HepG2 (cell line): Measurements from ENCODE around the gene PIGX. TPM values are rescaled to one million over a fixed set of nuclear protein-coding genes. Genes with fewer than 3 reads are reported as not detected.

Experiments used
- GATA4 ChIP-seq: sonication (generic); IDR thresholded peaks from 2 replicates; pipeline ENCODE4 v1.6.1; 2016; ENCODE audit warnings: antibody characterized with exemption, low read depth, borderline replicate concordance
- IRF2 ChIP-seq: IDR thresholded peaks from 2 replicates; pipeline ENCODE4 v1.6.1; 2018; ENCODE audit warnings: missing genetic modification reagents, missing compliant biosample characterization
- MYNN ChIP-seq: sonication (generic); formaldehyde crosslinking; IDR thresholded peaks from 2 replicates; pipeline ENCODE4 v1.4.0; 2020; ENCODE audit warnings: mild to moderate bottlenecking, low read depth, missing genetic modification reagents
- ZBTB38 ChIP-seq: sonication (generic); formaldehyde crosslinking; IDR thresholded peaks from 2 replicates; pipeline ENCODE4 v1.5.1; 2020; ENCODE audit warnings: mild to moderate bottlenecking, missing genetic modification reagents
- ZNF367 ChIP-seq: sonication (generic); formaldehyde crosslinking; IDR thresholded peaks from 2 replicates; pipeline ENCODE4 v1.4.0; 2020; ENCODE audit warnings: missing genetic modification reagents, borderline replicate concordance
- ZNF546 ChIP-seq: sonication (generic); formaldehyde crosslinking; conservative IDR thresholded peaks from 2 replicates; pipeline ENCODE4 v1.8.1; 2023; ENCODE audit warnings: mild to moderate bottlenecking, missing genetic modification reagents
- ZNF713 ChIP-seq: sonication (generic); formaldehyde crosslinking; IDR thresholded peaks from 2 replicates; pipeline ENCODE4 v1.4.0; 2020; ENCODE audit warnings: mild to moderate bottlenecking, missing genetic modification reagents
- polyA plus RNA-seq, 8 experiments: library from polyadenylated mRNA; depleted of rRNA in 3 of 8; stranded (reverse) in 7 of 8; unstranded in 1 of 8; fragments of >200 nt; fragmentation: Illumina TruSeq in 4 of 8; extraction: Trizol in 4 of 8; gene quantifications; 2 replicates each; pipeline versions ENCODE4 v1.2.1 to v1.2.3, GENCODE V29; 2011 to 2016; ENCODE audit warnings: low read depth in 4 of 8, missing spikeins in 1 of 8, mixed read lengths in 1 of 8; ENCODE audit not compliant: insufficient read depth in 1 of 8
- total RNA-seq, 5 experiments: library from RNA; depleted of rRNA; stranded (reverse); fragments of >200 nt; fragmentation: Illumina TruSeq; extraction: Trizol; gene quantifications; 2 replicates each; pipeline ENCODE4 v1.2.3, GENCODE V29; 2016; ENCODE audit warnings: low read depth in 1 of 5
- TF ChIP-seq, protein P1 (sequence below), 2 experiments: sonication (generic) in 1 of 2; formaldehyde crosslinking in 1 of 2; IDR thresholded peaks; 2 replicates each; pipeline versions ENCODE4 v1.6.1 to v1.9.0; 2014 to 2022; ENCODE audit warnings: antibody characterized with exemption in 1 of 2, borderline replicate concordance in 1 of 2, inconsistent platforms in 1 of 2, low read depth in 1 of 2, missing genetic modification reagents in 1 of 2
- TF ChIP-seq, protein P2 (sequence below): sonication (generic); formaldehyde crosslinking; IDR thresholded peaks from 2 replicates; pipeline ENCODE4 v1.8.1; 2023; ENCODE audit warnings: mild to moderate bottlenecking, inconsistent platforms, moderate library complexity, missing genetic modification reagents, borderline replicate concordance
- TF ChIP-seq, protein P3 (sequence below): sonication (generic); formaldehyde crosslinking; conservative IDR thresholded peaks from 2 replicates; pipeline ENCODE4 v1.8.0; 2022; ENCODE audit warnings: missing genetic modification reagents
- TF ChIP-seq, protein P4 (sequence below): sonication (generic); formaldehyde crosslinking; IDR thresholded peaks from 2 replicates; pipeline ENCODE4 v1.5.0; 2020; ENCODE audit warnings: missing genetic modification reagents, mild to moderate bottlenecking, borderline replicate concordance
- TF ChIP-seq, protein P5 (sequence below): sonication (generic); formaldehyde crosslinking; IDR thresholded peaks from 2 replicates; pipeline ENCODE4 v1.4.0; 2020; ENCODE audit warnings: mild to moderate bottlenecking, missing genetic modification reagents
- TF ChIP-seq, protein P6 (sequence below): sonication (generic); formaldehyde crosslinking; IDR thresholded peaks from 2 replicates; pipeline ENCODE4 v1.5.0; 2020; ENCODE audit warnings: missing genetic modification reagents

Gene PIGX
- total and polyA plus RNA-seq, 2 of the 13 experiments (the other 11 are each of a cell fraction or from before 2014, with no cell fraction given), result 13.2 to 21.3 TPM

DNA sequence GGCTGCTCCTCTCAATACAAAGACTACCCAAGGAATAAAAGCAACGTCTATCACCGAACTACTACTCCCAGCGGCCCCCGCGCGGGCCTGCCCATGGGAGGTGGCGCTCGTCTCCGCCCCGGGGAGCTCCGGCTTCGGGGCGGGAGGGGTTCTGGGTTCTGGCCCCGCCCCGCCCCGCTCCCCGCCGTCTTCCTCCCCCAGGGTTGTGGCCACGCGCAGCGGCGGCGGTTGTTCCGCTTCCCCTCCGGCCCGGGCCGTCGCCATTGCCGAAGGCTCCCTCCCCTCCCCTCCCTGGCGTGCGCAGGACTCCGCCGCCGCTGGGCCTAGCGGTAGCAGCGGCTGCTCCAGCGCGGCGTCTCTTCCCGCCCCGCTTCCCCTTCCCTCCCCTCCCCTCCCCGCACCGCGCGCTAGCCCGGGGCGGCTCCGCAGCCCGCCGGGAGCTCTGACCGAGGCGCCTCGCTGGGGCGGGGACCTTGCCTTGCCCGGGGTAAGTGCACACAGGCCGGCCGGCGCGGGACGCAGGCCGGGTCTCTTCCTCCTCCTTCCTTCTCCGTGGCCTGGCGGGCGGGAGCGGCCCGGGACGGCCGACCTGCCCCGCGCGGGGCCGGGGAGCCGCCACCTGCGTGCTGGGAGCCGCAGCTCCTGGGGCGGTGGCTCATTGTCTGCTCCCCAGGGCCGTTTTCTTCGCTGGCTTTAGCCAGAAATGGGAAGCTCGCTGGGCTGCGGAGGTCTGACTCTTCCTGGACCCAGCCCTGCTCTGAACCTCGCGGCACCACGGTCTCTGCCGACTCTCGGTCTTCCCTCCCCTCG lies 27.7 kb downstream of the PIGX start, which contains the start of gene PAK2 (continued):
- TF ChIP-seq, protein P1, sequence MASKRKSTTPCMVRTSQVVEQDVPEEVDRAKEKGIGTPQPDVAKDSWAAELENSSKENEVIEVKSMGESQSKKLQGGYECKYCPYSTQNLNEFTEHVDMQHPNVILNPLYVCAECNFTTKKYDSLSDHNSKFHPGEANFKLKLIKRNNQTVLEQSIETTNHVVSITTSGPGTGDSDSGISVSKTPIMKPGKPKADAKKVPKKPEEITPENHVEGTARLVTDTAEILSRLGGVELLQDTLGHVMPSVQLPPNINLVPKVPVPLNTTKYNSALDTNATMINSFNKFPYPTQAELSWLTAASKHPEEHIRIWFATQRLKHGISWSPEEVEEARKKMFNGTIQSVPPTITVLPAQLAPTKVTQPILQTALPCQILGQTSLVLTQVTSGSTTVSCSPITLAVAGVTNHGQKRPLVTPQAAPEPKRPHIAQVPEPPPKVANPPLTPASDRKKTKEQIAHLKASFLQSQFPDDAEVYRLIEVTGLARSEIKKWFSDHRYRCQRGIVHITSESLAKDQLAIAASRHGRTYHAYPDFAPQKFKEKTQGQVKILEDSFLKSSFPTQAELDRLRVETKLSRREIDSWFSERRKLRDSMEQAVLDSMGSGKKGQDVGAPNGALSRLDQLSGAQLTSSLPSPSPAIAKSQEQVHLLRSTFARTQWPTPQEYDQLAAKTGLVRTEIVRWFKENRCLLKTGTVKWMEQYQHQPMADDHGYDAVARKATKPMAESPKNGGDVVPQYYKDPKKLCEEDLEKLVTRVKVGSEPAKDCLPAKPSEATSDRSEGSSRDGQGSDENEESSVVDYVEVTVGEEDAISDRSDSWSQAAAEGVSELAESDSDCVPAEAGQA (IDR thresholded peaks at IDR 0.05; ENCODE audit: low read depth), result no peak
- TF ChIP-seq, protein P1 (CRISPR knock-in tag; IDR thresholded peaks at IDR 0.05; ENCODE audit: borderline replicate concordance), result 0 out of 2 replicates have a peak, but pooled peaks have one; percentile 39
- TF ChIP-seq, protein P2, sequence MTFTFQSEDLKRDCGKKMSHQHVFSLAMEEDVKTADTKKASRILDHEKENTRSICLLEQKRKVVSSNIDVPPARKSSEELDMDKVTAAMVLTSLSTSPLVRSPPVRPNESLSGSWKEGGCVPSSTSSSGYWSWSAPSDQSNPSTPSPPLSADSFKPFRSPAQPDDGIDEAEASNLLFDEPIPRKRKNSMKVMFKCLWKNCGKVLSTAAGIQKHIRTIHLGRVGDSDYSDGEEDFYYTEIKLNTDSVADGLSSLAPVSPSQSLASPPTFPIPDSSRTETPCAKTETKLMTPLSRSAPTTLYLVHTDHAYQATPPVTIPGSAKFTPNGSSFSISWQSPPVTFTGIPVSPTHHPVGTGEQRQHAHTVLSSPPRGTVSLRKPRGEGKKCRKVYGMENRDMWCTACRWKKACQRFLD (CRISPR knock-in tag), result 0 out of 2 replicates have a peak, but pooled peaks have one; percentile 44
- peak; percentile 77; the same call in 1 of the 2 replicates for TF ChIP-seq ZNF367 (CRISPR knock-in tag)
- TF ChIP-seq, protein P3, sequence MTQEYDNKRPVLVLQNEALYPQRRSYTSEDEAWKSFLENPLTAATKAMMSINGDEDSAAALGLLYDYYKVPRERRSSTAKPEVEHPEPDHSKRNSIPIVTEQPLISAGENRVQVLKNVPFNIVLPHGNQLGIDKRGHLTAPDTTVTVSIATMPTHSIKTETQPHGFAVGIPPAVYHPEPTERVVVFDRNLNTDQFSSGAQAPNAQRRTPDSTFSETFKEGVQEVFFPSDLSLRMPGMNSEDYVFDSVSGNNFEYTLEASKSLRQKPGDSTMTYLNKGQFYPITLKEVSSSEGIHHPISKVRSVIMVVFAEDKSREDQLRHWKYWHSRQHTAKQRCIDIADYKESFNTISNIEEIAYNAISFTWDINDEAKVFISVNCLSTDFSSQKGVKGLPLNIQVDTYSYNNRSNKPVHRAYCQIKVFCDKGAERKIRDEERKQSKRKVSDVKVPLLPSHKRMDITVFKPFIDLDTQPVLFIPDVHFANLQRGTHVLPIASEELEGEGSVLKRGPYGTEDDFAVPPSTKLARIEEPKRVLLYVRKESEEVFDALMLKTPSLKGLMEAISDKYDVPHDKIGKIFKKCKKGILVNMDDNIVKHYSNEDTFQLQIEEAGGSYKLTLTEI, result no peak
- no peak for TF ChIP-seq ZNF713 (CRISPR knock-in tag)
- 0 out of 2 replicates have a peak, but pooled peaks have one; percentile 45 for TF ChIP-seq ZNF546 (CRISPR knock-in tag)
- peak; percentile 84; the same call in 1 of the 2 replicates for TF ChIP-seq MYNN (CRISPR knock-in tag)
- TF ChIP-seq, protein P4, sequence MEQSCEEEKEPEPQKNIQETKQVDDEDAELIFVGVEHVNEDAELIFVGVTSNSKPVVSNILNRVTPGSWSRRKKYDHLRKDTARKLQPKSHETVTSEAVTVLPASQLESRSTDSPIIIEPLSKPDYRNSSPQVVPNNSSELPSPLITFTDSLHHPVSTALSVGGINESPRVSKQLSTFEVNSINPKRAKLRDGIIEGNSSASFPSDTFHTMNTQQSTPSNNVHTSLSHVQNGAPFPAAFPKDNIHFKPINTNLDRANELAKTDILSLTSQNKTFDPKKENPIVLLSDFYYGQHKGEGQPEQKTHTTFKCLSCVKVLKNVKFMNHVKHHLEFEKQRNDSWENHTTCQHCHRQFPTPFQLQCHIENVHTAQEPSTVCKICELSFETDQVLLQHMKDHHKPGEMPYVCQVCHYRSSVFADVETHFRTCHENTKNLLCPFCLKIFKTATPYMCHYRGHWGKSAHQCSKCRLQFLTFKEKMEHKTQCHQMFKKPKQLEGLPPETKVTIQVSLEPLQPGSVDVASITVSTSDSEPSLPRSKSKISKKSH (CRISPR knock-in tag), result no peak
- TF ChIP-seq GATA4, result 0 out of 2 replicates have a peak, but pooled peaks have one; percentile 30
- TF ChIP-seq, protein P5, sequence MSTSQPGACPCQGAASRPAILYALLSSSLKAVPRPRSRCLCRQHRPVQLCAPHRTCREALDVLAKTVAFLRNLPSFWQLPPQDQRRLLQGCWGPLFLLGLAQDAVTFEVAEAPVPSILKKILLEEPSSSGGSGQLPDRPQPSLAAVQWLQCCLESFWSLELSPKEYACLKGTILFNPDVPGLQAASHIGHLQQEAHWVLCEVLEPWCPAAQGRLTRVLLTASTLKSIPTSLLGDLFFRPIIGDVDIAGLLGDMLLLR (CRISPR knock-in tag), result no peak
- TF ChIP-seq IRF2 (CRISPR knock-in tag), result peak; percentile 78
- TF ChIP-seq, protein P6, sequence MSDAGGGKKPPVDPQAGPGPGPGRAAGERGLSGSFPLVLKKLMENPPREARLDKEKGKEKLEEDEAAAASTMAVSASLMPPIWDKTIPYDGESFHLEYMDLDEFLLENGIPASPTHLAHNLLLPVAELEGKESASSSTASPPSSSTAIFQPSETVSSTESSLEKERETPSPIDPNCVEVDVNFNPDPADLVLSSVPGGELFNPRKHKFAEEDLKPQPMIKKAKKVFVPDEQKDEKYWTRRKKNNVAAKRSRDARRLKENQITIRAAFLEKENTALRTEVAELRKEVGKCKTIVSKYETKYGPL (CRISPR knock-in tag), result no peak
- TF ChIP-seq ZBTB38 (CRISPR knock-in tag), result peak; percentile 29; the same call in 1 of the 2 replicates
